Epithelial cell of esophagus (primary cell): ENCODE data around the gene TRMT6.

Experiments
- DNase-seq: peaks from one replicate; pipeline ENCODE4 v3.0.0; 2010; ENCODE audit warnings: low read depth
- H3K4me3 ChIP-seq: 2 replicates; pipeline ENCODE4 v1.5.1; 2011; ENCODE audit warnings: mild to moderate bottlenecking, low read length, control low read depth
- CTCF ChIP-seq: IDR thresholded peaks from 2 replicates; pipeline ENCODE4 v1.5.1; 2011; ENCODE audit warnings: low read depth, mild to moderate bottlenecking, low read length, control low read depth, inconsistent platforms; ENCODE audit not compliant: insufficient read depth; ENCODE audit errors: missing control alignments

TRMT6 gene

GRCh38 chr20:5910186-5910585 lies 40.1 kb downstream of the TRMT6 start:
- no peak for DNase-seq
- no peak overlapping the region for H3K4me3 ChIP-seq
- no peak for TF ChIP-seq CTCF

GRCh38 chr20:5908981-5909380 lies 41.4 kb downstream of the TRMT6 start:
- H3K4me3 ChIP-seq, result no peak overlapping the region
- no peak for DNase-seq
- no peak for TF ChIP-seq CTCF

GRCh38 chr20:5900908-5901307 lies 49.4 kb downstream of the TRMT6 start:
- no peak for DNase-seq
- TF ChIP-seq CTCF, result no peak

GRCh38 chr20:5899444-5899843 lies 50.9 kb downstream of the TRMT6 start:
- H3K4me3 ChIP-seq, result no peak overlapping the region
- no peak for DNase-seq
- TF ChIP-seq CTCF, result no peak

More at GRCh38 chr20:5900908-5901307, 49.4 kb downstream of the TRMT6 start:
- H3K4me3 ChIP-seq, result no peak overlapping the region

- DNase-seq, result peak; percentile 77
- no peak overlapping the region for H3K4me3 ChIP-seq
- TF ChIP-seq CTCF, result no peak
Measured at GRCh38 chr20:5895626-5896025, 54.7 kb downstream of the TRMT6 start.

GRCh38 chr20:5893621-5894020 lies 56.7 kb downstream of the TRMT6 start:
- TF ChIP-seq CTCF, result no peak
- no peak overlapping the region for H3K4me3 ChIP-seq
- no peak for DNase-seq

- DNase-seq, result no peak
- no peak overlapping the region for H3K4me3 ChIP-seq
- no peak for TF ChIP-seq CTCF
Measured at GRCh38 chr20:5893052-5893451, 57.3 kb downstream of the TRMT6 start.
